Common myeloid progenitor, CD34-positive (primary cell): ENCODE results near the gene CSF3.

ENCODE experiments used
- CTCF ChIA-PET: fragments of 350-600 bp; sonication (Branson Sonifier 250); formaldehyde crosslinking; loops from one replicate; lab custom pipeline; 2021; ENCODE audit warnings: antibody characterized with exemption; lab: Charles Lee
- POLR2A ChIA-PET: fragments of 350-600 bp; sonication (Branson Sonifier 250); formaldehyde crosslinking; loops from one replicate; lab custom pipeline; 2021; ENCODE audit warnings: antibody characterized with exemption; lab: Charles Lee
- DNase-seq, 3 donors: peaks; one replicate each; pipeline versions ENCODE4 v3.0.0 to v3.0.0-alpha.2; 2013
- H3K27ac ChIP-seq, 2 experiments: 1 replicate in 1 of 2; 2 replicates in 1 of 2; pipeline ENCODE4 v1.7.0; 2013; ENCODE audit warnings: inconsistent platforms in 2 of 2, low read length in 2 of 2, mild to moderate bottlenecking in 2 of 2, low read depth in 1 of 2, moderate library complexity in 1 of 2; ENCODE audit not compliant: severe bottlenecking in 2 of 2, insufficient read depth in 1 of 2, poor library complexity in 1 of 2
- H3K27me3 ChIP-seq, 5 experiments: replicated peaks in 2 of 5; 1 replicate in 3 of 5; 2 replicates in 2 of 5; pipeline versions ENCODE4 v1.6.1 to v1.7.0; 2013; ENCODE audit warnings: low read length in 4 of 5, mild to moderate bottlenecking in 2 of 5, moderate library complexity in 2 of 5, inconsistent platforms in 1 of 5; ENCODE audit not compliant: insufficient read depth in 5 of 5, control insufficient read depth in 4 of 5
- H3K36me3 ChIP-seq, 4 experiments: 1 replicate in 2 of 4; 2 replicates in 2 of 4; pipeline versions ENCODE4 v1.6.1 to v1.7.0; 2013; ENCODE audit warnings: low read length in 3 of 4, control low read depth in 1 of 4, mild to moderate bottlenecking in 1 of 4; ENCODE audit not compliant: control insufficient read depth in 4 of 4, insufficient read depth in 4 of 4
- H3K4me1 ChIP-seq, 4 experiments: 1 replicate in 3 of 4; 2 replicates in 1 of 4; pipeline versions ENCODE4 v1.6.1 to v1.7.1; 2013; ENCODE audit warnings: low read length in 3 of 4, mild to moderate bottlenecking in 3 of 4, control low read depth in 1 of 4, inconsistent platforms in 1 of 4, moderate library complexity in 1 of 4; ENCODE audit not compliant: control insufficient read depth in 4 of 4, insufficient read depth in 4 of 4; ENCODE audit errors: control extremely low read depth in 1 of 4
- H3K4me3 ChIP-seq, 7 experiments: 1 replicate in 4 of 7; 2 replicates in 3 of 7; pipeline versions ENCODE4 v1.5.1 to v1.7.0; 2013; ENCODE audit warnings: mild to moderate bottlenecking in 7 of 7, low read length in 6 of 7, moderate library complexity in 6 of 7, inconsistent platforms in 2 of 7, low read depth in 2 of 7, control low read depth in 1 of 7; ENCODE audit not compliant: insufficient read depth in 4 of 7, control insufficient read depth in 1 of 7; ENCODE audit errors: extremely low read depth in 1 of 7
- H3K9me3 ChIP-seq, 5 experiments: 1 replicate in 4 of 5; 2 replicates in 1 of 5; pipeline versions ENCODE4 v1.6.1 to v1.7.1; 2013; ENCODE audit warnings: low read length in 4 of 5, mild to moderate bottlenecking in 2 of 5, inconsistent platforms in 1 of 5, low read depth in 1 of 5, moderate library complexity in 1 of 5; ENCODE audit not compliant: control insufficient read depth in 4 of 5, insufficient read depth in 2 of 5; ENCODE audit errors: control extremely low read depth in 1 of 5
- WGBS: methylation state at CpG from one replicate; pipeline ENCODE4 v1.1.5; 2013; ENCODE audit not compliant: insufficient coverage; 5-methylcytosine and 5-hydroxymethylcytosine counted together

The CSF3 gene

GRCh38 chr17:40017422-40018080, 2.3 kb downstream of the CSF3 start:
- 86% methylated on average over 12 of the region's 15 CpGs for WGBS
- H3K4me1 ChIP-seq, result peaks cover 0 to 13% (median 9%) of the 10 kb centered on the region in 4 experiments
- no peak for DNase-seq
- POLR2A ChIA-PET, result no interaction called here
- no peak overlapping the region for H3K4me3 ChIP-seq
- H3K27me3 ChIP-seq, result no peaks in the 10 kb centered on the region
- H3K9me3 ChIP-seq, result no peaks in the 10 kb centered on the region
- CTCF ChIA-PET, result interaction anchor here (1.1 to 10.5 kb wide), 5 partner anchors 9 to 113 kb away, joined by 3 to 113 read pairs (median 3); no protein-coding TSS in a partner anchor
- H3K36me3 ChIP-seq, result peaks cover 0 to 40% (median 25%) of the 10 kb centered on the region in 4 experiments
- H3K27ac ChIP-seq, result no peak overlapping the region

GRCh38 chr17:40018211-40019121, 3.2 kb downstream of the CSF3 start:
- no peaks in the 10 kb centered on the region for H3K9me3 ChIP-seq
- no peak overlapping the region for H3K27ac ChIP-seq
- CTCF ChIA-PET, result interaction anchor here (0.7 to 10.5 kb wide), 7 partner anchors 8 to 145 kb away, joined by 3 to 113 read pairs (median 4); no protein-coding TSS in a partner anchor
- POLR2A ChIA-PET, result no interaction called here
- peaks cover 0 to 49% (median 32%) of the 10 kb centered on the region in 4 experiments for H3K36me3 ChIP-seq
- no peaks in the 10 kb centered on the region for H3K27me3 ChIP-seq
- no peak for DNase-seq
- no peak overlapping the region for H3K4me3 ChIP-seq
- peaks cover 0 to 14% (median 10%) of the 10 kb centered on the region in 4 experiments for H3K4me1 ChIP-seq
- 84% methylated on average over 7 of the region's 15 CpGs for WGBS

- H3K27ac ChIP-seq, result no peak overlapping the region
- no peak for DNase-seq
- H3K4me1 ChIP-seq, result peaks cover 0 to 17% (median 10%) of the 10 kb centered on the region in 4 experiments
- no peaks in the 10 kb centered on the region for H3K9me3 ChIP-seq
- 95% methylated on average over 17 of the region's 24 CpGs for WGBS
- no peak overlapping the region for H3K4me3 ChIP-seq
- POLR2A ChIA-PET, result no interaction called here
- CTCF ChIA-PET, result interaction anchor here (0.7 to 10.5 kb wide), 3 partner anchors 7 to 146 kb away, joined by 4 to 113 read pairs (median 4); no protein-coding TSS in a partner anchor
- no peaks in the 10 kb centered on the region for H3K27me3 ChIP-seq
- peaks cover 0 to 56% (median 37%) of the 10 kb centered on the region in 4 experiments for H3K36me3 ChIP-seq
These were observed 4.1 kb downstream of the CSF3 start for GRCh38 chr17:40019140-40019991.

GRCh38 chr17:40020146-40020545, 4.9 kb downstream of the CSF3 start:
- ChIA-PET POLR2A (no interaction called here), CTCF (interaction anchor here (0.9 kb wide), 1 partner anchor 8 kb away, joined by 3 read pairs; no protein-coding TSS in a partner anchor)
- Histone ChIP-seq H3K4me3 (no peak overlapping the region), H3K4me1 (peaks cover 0 to 15% (median 9%) of the 10 kb centered on the region in 4 experiments), H3K27ac (no peak overlapping the region), H3K27me3 (no peaks in the 10 kb centered on the region), H3K36me3 (peaks cover 0 to 62% (median 40%) of the 10 kb centered on the region in 4 experiments), H3K9me3 (no peaks in the 10 kb centered on the region)
- no peak for DNase-seq
- WGBS, result 97% methylated on average over 11 of the region's 13 CpGs

- ChIA-PET POLR2A (no interaction called here), CTCF (interaction anchor here (1.0 to 2.0 kb wide), 6 partner anchors 8 to 134 kb away, joined by 3 to 18 read pairs (median 4); no protein-coding TSS in a partner anchor)
- H3K4me3 ChIP-seq, result no peak overlapping the region
- no peak for DNase-seq
- 93% methylated on average over 8 of the region's 9 CpGs for WGBS
- H3K9me3 ChIP-seq, result no peaks in the 10 kb centered on the region
- H3K27ac ChIP-seq, result no peak overlapping the region
- H3K27me3 ChIP-seq, result no peaks in the 10 kb centered on the region
- H3K4me1 ChIP-seq, result peaks cover 0 to 6% (median 0%) of the 10 kb centered on the region in 4 experiments
- H3K36me3 ChIP-seq, result peaks cover 8 to 76% (median 51%) of the 10 kb centered on the region in 4 experiments
These were observed 6.3 kb downstream of the CSF3 start for GRCh38 chr17:40021451-40021971.

- no peaks in the 10 kb centered on the region for H3K27me3 ChIP-seq
- no peak overlapping the region for H3K4me3 ChIP-seq
- H3K36me3 ChIP-seq, result peaks cover 8 to 79% (median 57%) of the 10 kb centered on the region in 4 experiments
- H3K4me1 ChIP-seq, result peaks cover 0 to 6% (median 0%) of the 10 kb centered on the region in 4 experiments
- ChIA-PET POLR2A (no interaction called here), CTCF (interaction anchor here (0.9 to 2.0 kb wide), 4 partner anchors 10 to 63 kb away, joined by 3 to 18 read pairs (median 7); no protein-coding TSS in a partner anchor)
- H3K27ac ChIP-seq, result no peak overlapping the region
- H3K9me3 ChIP-seq, result no peaks in the 10 kb centered on the region
- DNase-seq, result no peak
- 98% methylated on average over 9 of the region's 9 CpGs for WGBS
These were observed 7.3 kb downstream of the CSF3 start for GRCh38 chr17:40022497-40022896.
